Hepatic stellate cell (primary cell): ENCODE measurements around the gene ADAMTS15.

Experiments used
- DNase-seq: peaks from one replicate; pipeline ENCODE4 v3.0.0; 2011; ENCODE audit warnings: low spot score

Gene ADAMTS15

DNA sequence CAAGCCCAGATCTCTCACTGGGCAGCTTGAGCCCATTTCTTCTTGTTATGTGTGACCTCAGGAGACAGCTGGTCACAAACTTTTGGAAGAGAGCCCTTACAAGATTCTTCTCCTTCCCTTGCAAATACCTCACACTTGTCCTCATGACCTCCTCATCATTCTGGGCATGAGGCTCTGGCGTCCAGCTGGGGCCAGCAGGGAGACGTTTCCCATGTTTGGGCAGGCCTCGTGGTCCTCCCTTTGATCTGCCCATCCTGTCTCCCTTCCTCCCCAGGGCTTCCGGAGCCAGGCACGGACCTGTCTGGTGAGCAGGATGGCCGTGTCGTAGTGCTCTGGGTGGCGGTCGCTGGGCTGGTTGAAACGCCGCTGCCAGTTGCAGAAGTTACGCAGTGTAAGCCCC, 29.7 kb upstream of the ADAMTS15 start:
- peak; percentile 41 for DNase-seq

- DNase-seq, result no peak
These were observed 27.8 kb upstream of the ADAMTS15 start for GRCh38 chr11:130420478-130421198.

GRCh38 chr11:130421199-130421585, 27.3 kb upstream of the ADAMTS15 start:
- no peak for DNase-seq

- DNase-seq, result no peak
These were observed 26.7 kb upstream of the ADAMTS15 start for GRCh38 chr11:130421697-130422096.

GRCh38 chr11:130422251-130422995, 26.0 kb upstream of the ADAMTS15 start:
- DNase-seq, result no peak

- no peak for DNase-seq
These were observed 24.8 kb upstream of the ADAMTS15 start for GRCh38 chr11:130423541-130424142.

DNA sequence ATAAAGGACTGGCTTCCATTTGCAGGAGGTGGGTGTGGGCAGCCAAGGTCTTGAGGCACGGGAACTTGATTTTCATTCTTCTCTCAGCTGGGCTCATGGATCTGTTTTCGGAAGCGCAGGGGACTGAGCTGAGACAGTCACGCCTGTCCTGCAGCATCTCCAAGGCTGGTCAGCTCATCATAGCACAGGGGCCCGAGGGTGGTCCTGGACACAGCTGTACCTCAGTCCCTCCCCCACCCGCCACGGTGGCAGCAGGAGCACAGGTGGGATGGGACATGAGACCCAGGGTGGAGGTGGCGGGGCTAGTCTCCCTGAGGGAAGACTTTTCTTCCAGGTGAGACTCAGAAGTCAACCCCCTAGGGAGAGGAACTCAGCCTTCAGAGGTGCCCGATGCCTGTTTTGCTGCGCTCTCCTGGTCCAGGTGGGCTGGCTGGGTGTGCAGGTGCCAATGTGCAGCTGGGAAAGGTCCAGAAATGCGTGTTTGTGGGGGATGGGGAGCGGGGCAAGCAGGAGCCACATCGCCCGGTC, 23.8 kb upstream of the ADAMTS15 start:
- no peak for DNase-seq

- no peak for DNase-seq
These were observed 23.3 kb upstream of the ADAMTS15 start for GRCh38 chr11:130425156-130425555.

- DNase-seq, result no peak
These were observed 22.1 kb upstream of the ADAMTS15 start for GRCh38 chr11:130426223-130426836.

DNA sequence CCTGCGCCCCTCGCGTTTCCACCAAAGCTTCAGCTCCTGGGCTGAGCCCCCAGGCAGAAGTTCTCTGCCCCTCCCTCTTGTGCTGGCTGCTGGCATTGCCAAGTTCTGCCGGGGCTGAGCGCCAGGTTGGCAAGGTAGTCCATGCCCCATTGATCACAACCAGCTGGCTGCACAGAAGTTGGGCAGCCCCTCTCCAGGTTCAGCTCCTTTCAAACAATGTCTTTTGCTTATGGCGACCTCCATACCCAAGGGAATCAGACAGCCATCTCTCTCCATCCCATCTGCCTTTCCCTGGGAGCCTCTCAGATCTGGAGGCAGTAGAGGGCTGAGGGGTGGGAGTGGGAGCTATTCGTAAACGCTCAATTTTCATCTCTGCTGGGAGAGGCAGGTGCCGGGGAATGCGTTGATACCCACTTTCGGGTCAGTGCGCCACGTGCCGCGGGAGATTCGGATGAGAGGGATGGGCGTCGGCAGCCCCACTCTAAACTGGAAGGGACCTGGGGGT, 21.6 kb upstream of the ADAMTS15 start:
- no peak for DNase-seq

- DNase-seq, result no peak
These were observed 20.7 kb upstream of the ADAMTS15 start for GRCh38 chr11:130427581-130428315.

DNA sequence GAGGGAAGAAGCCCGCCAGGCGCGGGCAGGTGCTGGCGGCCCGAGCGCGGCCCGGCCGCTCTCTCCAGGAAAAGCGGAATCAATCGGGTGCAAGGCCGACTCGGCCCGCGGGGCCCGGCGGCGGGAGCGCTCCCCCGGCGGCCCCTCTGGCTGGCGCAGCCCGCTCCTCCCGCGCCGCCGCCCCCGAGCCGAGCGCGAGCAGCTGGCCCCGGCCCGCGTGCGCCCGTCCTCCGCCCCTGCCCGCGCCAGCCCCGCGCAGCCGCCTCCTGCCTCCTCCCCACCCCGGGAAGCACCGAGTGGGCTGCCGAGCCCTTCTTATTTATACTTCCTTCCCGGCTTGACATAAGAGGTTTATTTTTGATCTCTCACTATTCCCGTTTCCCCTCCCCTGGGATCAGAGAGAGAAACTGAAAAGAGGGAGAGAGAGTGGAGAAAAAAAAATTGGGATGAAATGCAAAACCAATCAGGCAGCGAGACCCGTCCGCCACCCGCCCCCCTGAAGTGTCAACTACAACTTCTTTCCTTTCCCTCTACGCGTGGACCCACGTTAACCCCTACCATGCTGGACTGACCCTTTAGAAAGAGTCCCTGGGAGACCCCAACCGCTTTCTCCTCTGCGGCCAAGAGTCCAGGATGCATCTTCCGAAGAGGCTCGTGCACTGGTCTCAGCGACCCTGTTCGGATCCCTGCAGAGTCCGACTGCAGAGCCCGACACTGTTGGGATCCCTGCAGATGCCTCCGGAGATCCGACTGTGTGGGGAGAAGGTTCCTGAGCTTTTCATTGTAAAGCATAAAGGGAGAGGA, 19.9 kb upstream of the ADAMTS15 start, which contains the start of gene ADAMTS8:
Gene ADAMTS8 (minus strand): TSS at position 294 of the 804 bp plus-strand sequence. CDS start 323 bp downstream, outside the sequence.
- no peak for DNase-seq

GRCh38 chr11:130429120-130429681, 19.2 kb upstream of the ADAMTS15 start:
- DNase-seq, result no peak

DNA sequence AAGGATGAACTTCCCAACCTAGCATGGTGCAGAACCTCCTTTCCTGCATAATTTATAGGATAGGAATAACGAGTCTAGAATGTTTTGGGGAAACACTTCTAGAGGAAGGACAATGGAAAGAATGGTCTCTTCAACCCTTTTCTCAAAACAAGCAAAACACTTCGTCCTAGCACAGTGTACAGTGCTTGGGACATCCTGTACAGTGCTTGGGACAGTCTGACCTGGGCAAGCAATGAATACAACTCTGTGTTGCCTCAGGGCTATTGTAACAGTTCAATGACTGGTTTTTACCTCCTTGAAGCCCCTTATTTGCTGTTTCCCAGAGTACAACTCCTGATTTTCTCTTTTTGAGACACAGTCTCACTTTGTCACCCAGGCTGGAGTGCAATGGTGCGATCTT, 18.5 kb upstream of the ADAMTS15 start:
- no peak for DNase-seq

GRCh38 chr11:130431331-130431773, 17.1 kb upstream of the ADAMTS15 start:
- peak; percentile 66 for DNase-seq

DNA sequence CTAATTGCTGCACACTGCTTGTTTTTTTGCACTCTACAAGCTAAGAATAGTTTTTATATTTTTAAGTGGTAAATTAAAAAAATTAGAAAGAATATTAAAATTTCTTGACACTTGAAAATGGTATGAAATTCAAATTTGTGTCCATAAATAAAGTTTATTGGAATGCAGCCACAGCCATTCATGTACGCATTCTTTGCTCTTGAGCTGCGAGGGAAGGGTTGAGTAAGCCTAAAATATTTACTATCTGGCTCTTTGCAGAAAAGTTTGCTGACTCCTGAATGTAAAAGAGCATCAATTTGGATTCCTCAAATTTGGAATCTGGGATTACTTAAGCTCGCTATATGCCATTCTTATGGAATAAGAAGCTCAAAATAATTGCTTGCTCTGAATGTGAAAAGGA, 16.6 kb upstream of the ADAMTS15 start:
- DNase-seq, result no peak

- DNase-seq, result no peak
These were observed 15.1 kb upstream of the ADAMTS15 start for GRCh38 chr11:130433357-130433756.

GRCh38 chr11:130434521-130435223, 13.8 kb upstream of the ADAMTS15 start:
- DNase-seq, result peak; percentile 74

- DNase-seq, result no peak
These were observed 12.8 kb upstream of the ADAMTS15 start for GRCh38 chr11:130435671-130436070.
